ENCODE results near the gene DNM3. TPM values are rescaled to one million over a fixed set of nuclear protein-coding genes. Genes with fewer than 3 reads are reported as not detected.

DNM3 gene
- total RNA-seq, 2 donors from 2014 or later = 3.2 to 22.5 TPM

DNA sequence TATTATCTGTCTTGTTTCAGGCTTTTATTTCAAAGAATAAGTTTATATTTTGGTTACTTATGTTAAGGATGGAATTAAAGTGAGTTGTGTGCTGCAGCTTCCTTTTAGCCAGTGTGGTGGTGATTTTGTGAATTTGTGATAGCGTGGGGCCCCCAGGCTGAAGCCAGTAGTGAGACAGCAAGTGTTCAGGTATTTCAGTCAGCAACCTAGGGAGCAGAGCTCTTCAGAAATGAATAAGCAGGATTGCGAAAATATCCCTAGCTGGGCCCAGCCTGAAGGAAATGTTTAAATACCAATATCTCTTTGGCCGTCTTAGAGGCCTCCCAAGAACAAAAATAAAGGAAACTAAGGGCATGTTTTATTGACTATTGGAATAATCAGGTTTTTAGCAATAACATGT, 428.3 kb downstream of the DNM3 start:
- no peak for ATAC-seq
- Mint-ChIP-seq H3K4me1 (peaks cover 5% of the 10 kb centered on the region), H3K36me3 (ENCODE audit: low read depth) (peaks cover 2% of the 10 kb centered on the region), H3K4me3 (no peak overlapping the region), H3K27ac (no peak overlapping the region), H3K27me3 (no peaks in the 10 kb centered on the region)
- H3K9me3 ChIP-seq (ENCODE audit: control insufficient read depth, low read length, poor library complexity, severe bottlenecking) = no peaks in the 10 kb centered on the region
- no peak for DNase-seq

GRCh38 chr1:172270605-172271004, 429.3 kb downstream of the DNM3 start:
- no peak for DNase-seq
- no peak overlapping the region for H3K4me3 Mint-ChIP-seq
- no peaks in the 10 kb centered on the region for H3K9me3 ChIP-seq (ENCODE audit: control insufficient read depth, low read length, poor library complexity, severe bottlenecking)
- ATAC-seq = no peak
- H3K27ac Mint-ChIP-seq = no peak overlapping the region
- no peaks in the 10 kb centered on the region for H3K27me3 Mint-ChIP-seq
- H3K36me3 Mint-ChIP-seq (ENCODE audit: low read depth) = peaks cover 2% of the 10 kb centered on the region
- H3K4me1 Mint-ChIP-seq = peaks cover 5% of the 10 kb centered on the region

DNA sequence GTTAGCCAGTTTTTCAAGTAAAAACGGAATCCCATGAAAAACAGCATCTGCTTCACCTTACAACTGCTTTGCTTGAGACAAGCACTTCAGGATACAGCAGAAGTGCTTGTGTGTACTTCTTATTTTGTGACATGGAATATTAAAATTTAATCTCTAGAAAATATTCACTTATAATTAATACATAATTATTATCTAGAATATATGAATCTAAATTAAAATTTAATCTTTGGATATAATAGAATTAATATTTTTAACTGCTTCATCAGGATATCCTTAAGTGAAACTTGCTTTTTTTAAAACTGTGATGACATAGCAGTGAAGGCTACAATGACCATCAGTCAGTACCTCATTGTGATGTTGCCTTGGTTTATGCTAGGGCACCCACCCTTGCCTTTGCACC, 430.8 kb downstream of the DNM3 start:
- ATAC-seq = no peak
- no peak overlapping the region for H3K27ac Mint-ChIP-seq
- H3K4me1 Mint-ChIP-seq = peaks cover 5% of the 10 kb centered on the region
- DNase-seq = no peak
- peaks cover 2% of the 10 kb centered on the region for H3K36me3 Mint-ChIP-seq (ENCODE audit: low read depth)
- H3K9me3 ChIP-seq (ENCODE audit: control insufficient read depth, low read length, poor library complexity, severe bottlenecking) = no peaks in the 10 kb centered on the region
- no peak overlapping the region for H3K4me3 Mint-ChIP-seq
- no peaks in the 10 kb centered on the region for H3K27me3 Mint-ChIP-seq

DNA sequence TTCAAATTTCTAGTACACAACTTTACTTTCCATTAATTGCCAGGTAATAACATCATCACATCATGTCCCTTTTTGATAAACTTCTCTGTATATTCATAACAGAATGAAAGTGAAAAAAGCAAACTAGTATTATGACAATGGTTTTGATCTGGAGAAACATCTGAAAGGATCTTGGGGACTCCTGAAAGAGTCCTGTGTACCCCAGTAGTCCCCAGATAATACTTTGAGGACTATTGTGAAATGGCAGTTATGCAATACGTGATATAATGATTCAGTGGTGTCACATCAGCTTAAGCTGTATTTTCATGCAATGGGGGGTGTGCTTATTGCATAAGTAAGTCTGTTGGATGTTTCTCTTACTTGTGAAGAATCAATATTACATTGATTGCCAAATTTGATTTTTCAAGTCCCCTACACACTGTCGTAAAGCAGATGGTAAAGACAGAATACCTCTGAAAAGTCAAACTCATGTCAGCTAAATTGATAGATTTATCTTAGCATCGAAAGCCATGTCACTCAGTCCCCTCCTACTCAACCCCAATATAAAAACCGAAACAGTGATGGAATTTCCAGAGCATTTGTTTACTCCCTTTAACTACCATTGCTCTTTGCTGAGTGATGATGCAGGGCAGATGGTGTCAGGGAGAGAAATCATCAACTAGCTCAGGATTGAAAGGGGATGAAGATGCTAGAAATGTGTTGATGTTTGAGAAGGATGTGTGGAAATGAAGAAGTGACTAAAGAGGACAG, 432.5 kb downstream of the DNM3 start:
- H3K4me3 Mint-ChIP-seq = no peak overlapping the region
- peaks cover 5% of the 10 kb centered on the region for H3K4me1 Mint-ChIP-seq
- no peaks in the 10 kb centered on the region for H3K9me3 ChIP-seq (ENCODE audit: control insufficient read depth, low read length, poor library complexity, severe bottlenecking)
- no peaks in the 10 kb centered on the region for H3K27me3 Mint-ChIP-seq
- no peak for DNase-seq
- ATAC-seq = no peak
- no peak overlapping the region for H3K27ac Mint-ChIP-seq
- H3K36me3 Mint-ChIP-seq (ENCODE audit: low read depth) = peaks cover 2% of the 10 kb centered on the region

GRCh38 chr1:172275478-172275877, 434.2 kb downstream of the DNM3 start:
- Mint-ChIP-seq H3K4me1 (peaks cover 5% of the 10 kb centered on the region), H3K4me3 (no peak overlapping the region), H3K27ac (no peak overlapping the region), H3K27me3 (no peaks in the 10 kb centered on the region), H3K36me3 (ENCODE audit: low read depth) (peaks cover 2% of the 10 kb centered on the region)
- no peaks in the 10 kb centered on the region for H3K9me3 ChIP-seq (ENCODE audit: control insufficient read depth, low read length, poor library complexity, severe bottlenecking)
- ATAC-seq (no peak), DNase-seq (no peak)

GRCh38 chr1:172276120-172276818, 435.0 kb downstream of the DNM3 start:
- no peak overlapping the region for H3K4me3 Mint-ChIP-seq
- ATAC-seq = no peak
- H3K27ac Mint-ChIP-seq = no peak overlapping the region
- H3K4me1 Mint-ChIP-seq = peaks cover 3% of the 10 kb centered on the region
- H3K9me3 ChIP-seq (ENCODE audit: control insufficient read depth, low read length, poor library complexity, severe bottlenecking) = no peaks in the 10 kb centered on the region
- no peaks in the 10 kb centered on the region for H3K27me3 Mint-ChIP-seq
- peaks cover 2% of the 10 kb centered on the region for H3K36me3 Mint-ChIP-seq (ENCODE audit: low read depth)
- no peak for DNase-seq

- H3K36me3 Mint-ChIP-seq (ENCODE audit: low read depth) = peaks cover 2% of the 10 kb centered on the region
- peaks cover 3% of the 10 kb centered on the region for H3K4me1 Mint-ChIP-seq
- no peak overlapping the region for H3K4me3 Mint-ChIP-seq
- no peaks in the 10 kb centered on the region for H3K27me3 Mint-ChIP-seq
- H3K27ac Mint-ChIP-seq = no peak overlapping the region
- DNase-seq = no peak
- H3K9me3 ChIP-seq (ENCODE audit: control insufficient read depth, low read length, poor library complexity, severe bottlenecking) = no peaks in the 10 kb centered on the region
- no peak for ATAC-seq
Measured at GRCh38 chr1:172277275-172277674, 436.0 kb downstream of the DNM3 start.

DNA sequence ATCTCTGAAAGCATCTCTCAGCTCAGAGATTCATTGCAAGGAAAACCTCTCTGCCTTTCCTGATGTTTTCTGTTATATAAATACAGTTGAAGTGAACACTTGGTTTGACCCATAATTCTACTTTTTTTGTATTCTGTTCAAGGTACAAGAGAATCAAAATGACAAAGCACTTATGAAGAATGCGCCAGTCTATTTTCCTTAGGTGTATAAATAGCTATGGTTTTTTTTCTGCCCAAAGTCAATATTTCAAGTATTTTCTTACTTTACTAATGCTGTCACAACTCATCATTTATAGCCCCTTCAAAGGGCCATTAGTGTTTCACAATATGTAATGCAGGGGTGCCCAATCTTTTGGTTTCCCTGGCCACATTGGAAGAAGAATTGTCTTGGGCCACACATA, 436.7 kb downstream of the DNM3 start:
- H3K4me3 Mint-ChIP-seq = no peak overlapping the region
- no peak for ATAC-seq
- H3K9me3 ChIP-seq (ENCODE audit: control insufficient read depth, low read length, poor library complexity, severe bottlenecking) = no peaks in the 10 kb centered on the region
- H3K27ac Mint-ChIP-seq = no peak overlapping the region
- no peak for DNase-seq
- peaks cover 3% of the 10 kb centered on the region for H3K4me1 Mint-ChIP-seq
- H3K36me3 Mint-ChIP-seq (ENCODE audit: low read depth) = peaks cover 2% of the 10 kb centered on the region
- H3K27me3 Mint-ChIP-seq = no peaks in the 10 kb centered on the region

DNA sequence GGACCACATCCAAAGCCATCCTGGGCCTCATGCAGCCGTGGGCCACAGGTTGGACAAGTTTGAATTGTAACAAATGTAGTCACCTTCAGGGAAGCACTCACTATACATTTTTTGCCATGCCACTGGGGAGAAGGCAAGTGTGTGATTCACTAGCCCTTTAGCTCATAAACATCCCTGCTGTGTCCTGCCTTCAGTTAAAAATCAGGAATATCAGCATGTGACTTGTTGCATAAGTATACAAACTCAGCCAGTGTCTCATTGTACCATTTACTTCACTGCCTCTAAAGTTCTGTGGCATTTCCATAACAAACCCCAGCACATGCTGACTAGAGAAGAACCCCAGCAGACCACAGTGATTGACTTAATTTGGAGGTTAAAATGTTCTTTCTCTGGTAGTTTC, 437.2 kb downstream of the DNM3 start:
- ATAC-seq = no peak
- peaks cover 3% of the 10 kb centered on the region for H3K4me1 Mint-ChIP-seq
- no peak for DNase-seq
- H3K27me3 Mint-ChIP-seq = no peaks in the 10 kb centered on the region
- H3K27ac Mint-ChIP-seq = no peak overlapping the region
- no peak overlapping the region for H3K4me3 Mint-ChIP-seq
- peaks cover 2% of the 10 kb centered on the region for H3K36me3 Mint-ChIP-seq (ENCODE audit: low read depth)
- H3K9me3 ChIP-seq (ENCODE audit: control insufficient read depth, low read length, poor library complexity, severe bottlenecking) = no peaks in the 10 kb centered on the region

GRCh38 chr1:172279939-172280636, 438.8 kb downstream of the DNM3 start:
- H3K27me3 Mint-ChIP-seq = no peaks in the 10 kb centered on the region
- H3K9me3 ChIP-seq (ENCODE audit: control insufficient read depth, low read length, poor library complexity, severe bottlenecking) = no peaks in the 10 kb centered on the region
- no peaks in the 10 kb centered on the region for H3K36me3 Mint-ChIP-seq (ENCODE audit: low read depth)
- no peak for DNase-seq
- H3K4me3 Mint-ChIP-seq = no peak overlapping the region
- no peaks in the 10 kb centered on the region for H3K4me1 Mint-ChIP-seq
- ATAC-seq = no peak
- no peak overlapping the region for H3K27ac Mint-ChIP-seq

DNA sequence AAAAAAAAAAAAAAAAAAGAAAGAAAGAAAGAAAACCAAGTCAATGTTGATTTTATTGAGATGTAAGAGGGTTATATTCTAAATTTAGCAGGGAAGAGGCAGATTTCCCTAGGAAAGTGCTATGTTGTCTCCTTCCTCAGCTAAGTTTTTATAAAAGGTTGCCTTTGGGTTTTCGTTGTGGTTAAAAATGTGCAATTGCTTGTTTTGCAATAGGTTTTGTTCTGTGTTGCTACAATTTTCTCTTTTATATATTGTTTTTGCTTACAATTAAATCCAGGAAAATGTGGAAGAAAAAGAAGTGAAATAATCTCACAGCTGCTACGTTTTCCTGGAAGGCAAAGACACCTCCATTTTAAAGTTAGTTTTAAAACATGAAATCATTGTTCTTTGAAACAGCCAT, 442.5 kb downstream of the DNM3 start:
- Mint-ChIP-seq H3K27me3 (no peaks in the 10 kb centered on the region), H3K27ac (no peak overlapping the region), H3K4me3 (no peak overlapping the region), H3K36me3 (ENCODE audit: low read depth) (no peaks in the 10 kb centered on the region), H3K4me1 (no peaks in the 10 kb centered on the region)
- no peak for DNase-seq
- H3K9me3 ChIP-seq (ENCODE audit: control insufficient read depth, low read length, poor library complexity, severe bottlenecking) = no peaks in the 10 kb centered on the region
- no peak for ATAC-seq

DNA sequence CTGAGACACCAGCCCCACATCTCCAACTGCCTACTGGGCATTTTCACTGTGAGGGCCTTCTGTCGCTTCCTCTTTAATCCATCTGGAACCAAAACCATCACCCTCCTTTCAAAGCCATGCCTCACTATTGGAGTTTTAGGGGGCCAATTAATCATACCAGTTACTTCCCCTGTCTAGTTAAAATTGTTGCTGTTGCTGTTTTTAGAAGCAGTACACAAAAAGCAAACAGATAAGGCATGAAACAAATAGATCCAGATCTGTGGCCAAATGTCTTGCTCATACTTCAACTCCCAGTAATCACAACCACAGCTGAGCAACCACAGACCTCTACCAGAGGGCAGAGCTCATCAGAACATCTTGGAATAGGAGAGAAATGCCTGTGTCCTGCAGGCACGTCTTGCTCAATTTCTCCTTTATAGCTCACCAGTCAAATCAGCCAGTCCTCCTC, 445.4 kb downstream of the DNM3 start:
- Mint-ChIP-seq H3K27me3 (no peaks in the 10 kb centered on the region), H3K27ac (no peak overlapping the region), H3K36me3 (ENCODE audit: low read depth) (no peaks in the 10 kb centered on the region), H3K4me3 (no peak overlapping the region), H3K4me1 (no peaks in the 10 kb centered on the region)
- no peaks in the 10 kb centered on the region for H3K9me3 ChIP-seq (ENCODE audit: control insufficient read depth, low read length, poor library complexity, severe bottlenecking)
- ATAC-seq (no peak), DNase-seq (no peak)

DNA sequence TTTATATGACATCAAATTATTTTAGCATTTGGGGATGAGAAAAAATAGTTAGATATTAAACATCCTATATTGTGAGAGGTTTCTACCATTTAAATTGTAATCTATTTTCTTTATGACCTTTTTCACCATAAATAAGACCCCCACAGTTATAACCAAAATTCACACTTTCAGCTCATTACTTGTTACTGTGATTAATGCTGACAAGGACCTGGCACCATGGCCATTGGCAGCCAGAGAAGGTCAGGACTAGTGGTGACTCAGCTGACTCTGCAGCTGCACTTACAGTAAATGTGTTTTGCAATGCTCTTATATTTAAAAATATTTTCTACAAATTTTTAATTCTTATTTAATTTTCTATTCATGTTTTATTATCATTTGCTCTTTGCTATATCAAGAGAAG, 445.9 kb downstream of the DNM3 start:
- Mint-ChIP-seq H3K27ac (no peak overlapping the region), H3K4me1 (no peaks in the 10 kb centered on the region), H3K36me3 (ENCODE audit: low read depth) (no peaks in the 10 kb centered on the region), H3K4me3 (no peak overlapping the region), H3K27me3 (no peaks in the 10 kb centered on the region)
- no peak for ATAC-seq
- DNase-seq = no peak
- H3K9me3 ChIP-seq (ENCODE audit: control insufficient read depth, low read length, poor library complexity, severe bottlenecking) = no peaks in the 10 kb centered on the region
